ENCODE results near the gene ZNF92. TPM values are rescaled to one million over a fixed set of nuclear protein-coding genes. Genes with fewer than 3 reads are reported as not detected.
A peak's percentile ranks its signal among the peaks of the same experiment; 100 is the strongest.

Gene ZNF92
- total RNA-seq, 1 donor, result 6.9 TPM

DNA sequence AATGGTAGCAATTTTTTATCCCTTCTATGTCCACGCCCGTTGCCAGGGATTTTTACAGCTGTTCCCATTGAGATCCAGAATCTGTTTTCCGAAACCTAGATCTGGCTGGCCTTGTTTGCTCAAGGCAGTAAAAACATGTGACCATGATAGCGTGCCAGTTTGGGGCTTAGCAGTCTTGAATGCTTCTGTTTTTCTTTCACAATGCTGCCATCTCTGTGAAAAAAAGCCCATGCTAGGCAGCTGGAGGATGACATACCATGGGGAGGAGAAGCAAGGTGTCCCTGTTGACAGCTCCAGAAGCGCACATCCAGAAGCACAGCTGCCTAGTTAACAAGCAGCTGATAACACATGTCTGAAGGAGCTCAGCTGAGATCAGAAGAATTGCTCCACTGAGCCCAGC, 2.2 kb upstream of the ZNF92 start:
- DNase-seq (ENCODE audit: insufficient read length, low spot score, missing footprints), result peak; percentile 32
- H3K4me2 ChIP-seq (ENCODE audit: insufficient read depth, low read length), result no peak overlapping the region
- H3K27ac ChIP-seq (ENCODE audit: low read depth, low read length), result no peak overlapping the region
- H4K20me1 ChIP-seq (ENCODE audit: insufficient read depth, low read length), result peaks cover 6% of the 10 kb centered on the region
- H3K27me3 ChIP-seq (ENCODE audit: insufficient read depth, low read length), result no peaks in the 10 kb centered on the region
- no peaks in the 10 kb centered on the region for H3K36me3 ChIP-seq (ENCODE audit: insufficient read depth, low read length)
- TF ChIP-seq, protein P1, sequence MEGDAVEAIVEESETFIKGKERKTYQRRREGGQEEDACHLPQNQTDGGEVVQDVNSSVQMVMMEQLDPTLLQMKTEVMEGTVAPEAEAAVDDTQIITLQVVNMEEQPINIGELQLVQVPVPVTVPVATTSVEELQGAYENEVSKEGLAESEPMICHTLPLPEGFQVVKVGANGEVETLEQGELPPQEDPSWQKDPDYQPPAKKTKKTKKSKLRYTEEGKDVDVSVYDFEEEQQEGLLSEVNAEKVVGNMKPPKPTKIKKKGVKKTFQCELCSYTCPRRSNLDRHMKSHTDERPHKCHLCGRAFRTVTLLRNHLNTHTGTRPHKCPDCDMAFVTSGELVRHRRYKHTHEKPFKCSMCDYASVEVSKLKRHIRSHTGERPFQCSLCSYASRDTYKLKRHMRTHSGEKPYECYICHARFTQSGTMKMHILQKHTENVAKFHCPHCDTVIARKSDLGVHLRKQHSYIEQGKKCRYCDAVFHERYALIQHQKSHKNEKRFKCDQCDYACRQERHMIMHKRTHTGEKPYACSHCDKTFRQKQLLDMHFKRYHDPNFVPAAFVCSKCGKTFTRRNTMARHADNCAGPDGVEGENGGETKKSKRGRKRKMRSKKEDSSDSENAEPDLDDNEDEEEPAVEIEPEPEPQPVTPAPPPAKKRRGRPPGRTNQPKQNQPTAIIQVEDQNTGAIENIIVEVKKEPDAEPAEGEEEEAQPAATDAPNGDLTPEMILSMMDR (IDR thresholded peaks at IDR 0.05; ENCODE audit: extremely low read depth, low read depth, low read length), result no peak
- peaks cover 28% of the 10 kb centered on the region for H3K79me2 ChIP-seq (ENCODE audit: insufficient read depth, low read length)
- H3K4me1 ChIP-seq (ENCODE audit: insufficient read depth, low read length), result peaks cover 9% of the 10 kb centered on the region
- peak overlapping the region; percentile 8 for H2AFZ ChIP-seq (ENCODE audit: low read length)
- H3K4me3 ChIP-seq (ENCODE audit: insufficient read depth, low read length), result no peak overlapping the region
- no peaks in the 10 kb centered on the region for H3K9me3 ChIP-seq (ENCODE audit: low read depth, low read length)

DNA sequence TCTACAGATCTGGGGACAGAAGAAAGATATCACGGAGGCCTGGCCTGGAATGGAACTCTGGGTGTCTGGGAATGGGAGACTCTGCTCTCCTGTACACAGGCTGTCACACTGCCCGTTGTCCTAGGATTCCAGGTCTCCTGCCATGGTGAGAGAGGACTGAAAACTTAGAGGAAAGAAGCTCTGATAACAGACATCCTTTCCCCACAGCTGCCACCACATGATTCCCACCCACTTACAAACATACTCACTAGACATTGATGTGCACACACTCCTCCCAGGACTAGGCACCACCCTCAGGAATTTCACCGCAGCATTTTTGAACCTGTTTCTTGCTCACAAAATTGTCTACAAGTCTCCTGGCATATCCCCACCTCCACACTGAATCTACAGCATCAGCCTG, 5.7 kb downstream of the ZNF92 start:
- Histone ChIP-seq H3K4me3 (ENCODE audit: insufficient read depth, low read length) (no peak overlapping the region), H3K79me2 (ENCODE audit: insufficient read depth, low read length) (peaks cover 96% of the 10 kb centered on the region), H3K36me3 (ENCODE audit: insufficient read depth, low read length) (peaks cover 3% of the 10 kb centered on the region), H3K27me3 (ENCODE audit: insufficient read depth, low read length) (no peaks in the 10 kb centered on the region), H3K4me2 (ENCODE audit: insufficient read depth, low read length) (no peak overlapping the region), H4K20me1 (ENCODE audit: insufficient read depth, low read length) (peaks cover 24% of the 10 kb centered on the region), H3K27ac (ENCODE audit: low read depth, low read length) (no peak overlapping the region), H2AFZ (ENCODE audit: low read length) (no peak overlapping the region), H3K4me1 (ENCODE audit: insufficient read depth, low read length) (peaks cover 9% of the 10 kb centered on the region), H3K9me3 (ENCODE audit: low read depth, low read length) (no peaks in the 10 kb centered on the region)
- TF ChIP-seq, protein P1 (IDR thresholded peaks at IDR 0.05; ENCODE audit: extremely low read depth, low read depth, low read length), result no peak
- peak; percentile 8 for DNase-seq (ENCODE audit: insufficient read length, low spot score, missing footprints)

DNA sequence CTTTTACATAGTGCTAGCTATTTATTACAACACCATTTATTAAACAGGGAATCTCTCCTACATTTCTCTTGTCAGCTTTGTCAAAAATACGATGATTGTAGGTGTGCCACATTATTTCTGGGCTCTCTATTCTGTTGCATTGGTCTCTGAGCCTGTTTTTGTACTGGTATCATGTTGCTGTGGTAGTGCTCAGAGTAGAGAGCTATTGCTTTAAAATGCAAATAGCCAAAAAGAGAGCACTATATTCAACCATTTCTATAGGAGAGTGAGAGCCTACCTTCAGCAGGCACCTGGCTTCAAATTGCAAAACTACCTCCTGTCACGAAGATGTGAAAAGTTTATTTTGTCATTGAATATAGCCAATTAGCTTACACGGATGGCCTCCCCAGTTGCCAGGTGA, 8.1 kb downstream of the ZNF92 start:
- Histone ChIP-seq H3K9me3 (ENCODE audit: low read depth, low read length) (no peaks in the 10 kb centered on the region), H3K27ac (ENCODE audit: low read depth, low read length) (no peak overlapping the region), H3K4me3 (ENCODE audit: insufficient read depth, low read length) (no peak overlapping the region), H3K4me2 (ENCODE audit: insufficient read depth, low read length) (no peak overlapping the region), H2AFZ (ENCODE audit: low read length) (no peak overlapping the region), H3K4me1 (ENCODE audit: insufficient read depth, low read length) (no peaks in the 10 kb centered on the region), H3K36me3 (ENCODE audit: insufficient read depth, low read length) (peaks cover 3% of the 10 kb centered on the region), H4K20me1 (ENCODE audit: insufficient read depth, low read length) (peaks cover 19% of the 10 kb centered on the region), H3K79me2 (ENCODE audit: insufficient read depth, low read length) (peaks cover 90% of the 10 kb centered on the region), H3K27me3 (ENCODE audit: insufficient read depth, low read length) (no peaks in the 10 kb centered on the region)
- DNase-seq (ENCODE audit: insufficient read length, low spot score, missing footprints), result no peak
- TF ChIP-seq, protein P1 (IDR thresholded peaks at IDR 0.05; ENCODE audit: extremely low read depth, low read depth, low read length), result no peak

DNA sequence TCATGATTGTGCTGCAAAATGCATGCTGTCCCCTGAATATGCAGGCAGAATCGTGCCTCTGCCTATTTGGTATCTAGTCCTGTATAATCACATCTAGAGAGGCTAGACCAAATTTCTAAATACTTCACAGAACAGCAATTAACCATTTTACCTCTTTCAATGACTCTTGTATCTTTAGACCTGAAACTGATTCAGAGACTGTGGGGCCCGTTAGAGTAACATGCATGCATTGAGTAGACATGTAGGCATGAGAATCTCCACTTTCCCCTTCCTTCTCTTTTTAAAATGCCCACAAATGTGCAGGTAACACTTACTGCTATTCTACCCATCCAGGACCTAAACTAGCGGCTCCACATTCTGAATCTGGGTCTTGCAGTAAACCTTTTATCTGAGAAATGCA, 8.8 kb downstream of the ZNF92 start:
- Histone ChIP-seq H3K79me2 (ENCODE audit: insufficient read depth, low read length) (peaks cover 88% of the 10 kb centered on the region), H3K4me1 (ENCODE audit: insufficient read depth, low read length) (no peaks in the 10 kb centered on the region), H3K27me3 (ENCODE audit: insufficient read depth, low read length) (no peaks in the 10 kb centered on the region), H2AFZ (ENCODE audit: low read length) (no peak overlapping the region), H3K9me3 (ENCODE audit: low read depth, low read length) (no peaks in the 10 kb centered on the region), H4K20me1 (ENCODE audit: insufficient read depth, low read length) (peaks cover 19% of the 10 kb centered on the region), H3K4me3 (ENCODE audit: insufficient read depth, low read length) (no peak overlapping the region), H3K27ac (ENCODE audit: low read depth, low read length) (no peak overlapping the region), H3K36me3 (ENCODE audit: insufficient read depth, low read length) (no peaks in the 10 kb centered on the region), H3K4me2 (ENCODE audit: insufficient read depth, low read length) (no peak overlapping the region)
- TF ChIP-seq, protein P1 (IDR thresholded peaks at IDR 0.05; ENCODE audit: extremely low read depth, low read depth, low read length), result no peak
- DNase-seq (ENCODE audit: insufficient read length, low spot score, missing footprints), result no peak
